ENCODE measurements around the gene FMN1.

GRCh38 chr15:33089878-33090757 is 104.4 kb downstream of the FMN1 start:
- TF ChIP-seq GATA3 (IDR thresholded peaks at IDR 0.05; ENCODE audit: low read depth, low read length) (no peak), GATA2 (IDR thresholded peaks at IDR 0.05; ENCODE audit: low read depth, low read length) (no peak)

Measured in SH-SY5Y (cell line).